ENCODE results near the gene ZNF304. TPM values are rescaled to one million over a fixed set of nuclear protein-coding genes. Genes with fewer than 3 reads are reported as not detected.
"Not testable (repeated sequence)": the region's sequence is repeated elsewhere in the genome, so short reads cannot be mapped to it uniquely, and the experiment has no call there.

Gene ZNF304
- total RNA-seq, 2 experiments from 2014 or later = 6.2 TPM

DNA sequence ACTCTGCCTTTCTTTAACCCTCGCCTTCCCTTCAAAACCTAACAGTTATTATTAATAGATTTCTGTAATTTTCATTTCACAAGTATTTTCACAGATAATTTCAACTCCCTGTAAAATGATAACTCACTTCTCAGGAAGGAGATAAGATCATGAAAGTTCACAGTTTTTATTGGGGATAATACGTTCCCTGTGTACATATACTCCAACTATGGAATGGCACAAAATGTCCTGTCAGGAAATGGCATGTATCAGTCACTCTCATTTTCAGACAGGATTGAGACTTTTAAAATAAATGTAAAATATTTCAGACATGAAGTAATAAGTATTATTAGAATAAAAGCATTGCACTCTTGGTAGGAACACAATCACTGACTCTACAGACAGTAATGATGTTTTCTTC, 11.3 kb downstream of the ZNF304 start:
- DNase-seq (no peak), ATAC-seq (no peak)
- H3K4me1 Mint-ChIP-seq = peaks cover 13% of the 10 kb centered on the region
- H3K4me3 Mint-ChIP-seq = peak overlapping the region; percentile 86
- intact Hi-C loops (cut with DNase I, micrococcal nuclease) = no loop called here
- ChIA-PET POLR2A (no interaction called here), CTCF (no interaction called here)
- peaks cover 22% of the 10 kb centered on the region for H3K9me3 Mint-ChIP-seq (ENCODE audit: low read depth)
- no peaks in the 10 kb centered on the region for H3K27me3 Mint-ChIP-seq
- peak overlapping the region; percentile 94 for H3K27ac Mint-ChIP-seq
- H3K36me3 Mint-ChIP-seq (ENCODE audit: low read depth) = peaks cover 49% of the 10 kb centered on the region

DNA sequence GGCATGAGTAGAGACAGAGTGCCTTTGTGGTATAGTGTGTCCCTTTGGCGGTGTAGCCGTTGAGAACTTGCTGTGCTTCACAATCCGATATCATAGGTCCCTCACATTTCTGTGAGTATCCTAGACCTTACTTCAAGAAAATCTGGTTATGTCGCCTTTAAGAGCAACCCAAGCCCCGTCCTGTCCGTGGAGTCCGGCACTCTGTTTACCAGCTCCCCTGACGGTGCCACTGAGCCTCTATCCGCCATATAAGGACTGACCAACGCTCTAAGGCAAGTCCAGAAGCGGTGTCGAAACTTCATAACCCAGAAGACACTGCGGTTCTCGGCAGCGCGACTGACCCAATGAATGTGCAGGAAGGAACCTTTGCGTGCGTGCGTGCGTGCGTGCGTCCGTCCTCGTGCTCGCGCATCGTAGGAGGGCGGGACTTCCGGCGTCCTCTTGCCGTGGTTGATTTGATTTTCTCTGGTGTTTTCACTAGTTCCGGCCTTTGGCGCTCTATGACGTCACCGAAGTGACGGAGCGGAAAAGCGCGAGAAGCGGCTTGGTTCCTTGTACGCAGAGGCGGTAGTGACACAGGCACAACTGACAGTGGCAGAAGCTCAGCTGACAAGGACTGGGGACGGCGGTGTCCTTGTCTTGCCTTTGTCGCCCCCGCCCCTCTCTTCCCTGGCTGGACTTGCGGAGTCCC, 12.1 kb downstream of the ZNF304 start, which contains the start of the genes TRAPPC2B and ZNF547:
Gene TRAPPC2B, plus strand, starts transcription at position 555 of the 691 bp plus-strand sequence. CDS start 1,283 bp downstream, outside the sequence.
Gene ZNF547, plus strand, starts transcription at position 555 of the 691 bp plus-strand sequence. CDS start 5,005 bp downstream, outside the sequence.
- ChIA-PET POLR2A (no interaction called here), CTCF (interaction anchor here (1.1 kb wide), 1 partner anchor 43 kb away, joined by 3 read pairs; no protein-coding TSS in a partner anchor)
- H3K4me1 Mint-ChIP-seq = peaks cover 13% of the 10 kb centered on the region
- H3K9me3 Mint-ChIP-seq (ENCODE audit: low read depth) = peaks cover 18% of the 10 kb centered on the region
- DNase-seq = peak; percentile 99
- peaks cover 43% of the 10 kb centered on the region for H3K36me3 Mint-ChIP-seq (ENCODE audit: low read depth)
- intact Hi-C loops (cut with DNase I, micrococcal nuclease) = loop anchor here (1.0 kb wide), 16 partner anchors 12 to 1049 kb away; partner anchors contain the start of genes ZNF304 (in 2 of the 2), ZNF460 (in 2 of the 2), ZNF543 (in 2 of the 2) and ZNF548 (in 2 of the 2)
- ATAC-seq = peak; percentile 98
- peak within 1 kb of the TSS; percentile 94 for H3K27ac Mint-ChIP-seq
- peak within 1 kb of the TSS; percentile 86 for H3K4me3 Mint-ChIP-seq
- no peaks in the 10 kb centered on the region for H3K27me3 Mint-ChIP-seq

GRCh38 chr19:57363688-57364181, 12.7 kb downstream of the ZNF304 start:
- peaks cover 43% of the 10 kb centered on the region for H3K36me3 Mint-ChIP-seq (ENCODE audit: low read depth)
- intact Hi-C loops (cut with DNase I, micrococcal nuclease) = loop anchor here (1.0 kb wide), 16 partner anchors 12 to 1049 kb away; partner anchors contain the start of genes ZNF304 (in 2 of the 2), ZNF460 (in 2 of the 2), ZNF543 (in 2 of the 2) and ZNF548 (in 2 of the 2)
- H3K27ac Mint-ChIP-seq = peak overlapping the region; percentile 94
- ChIA-PET POLR2A (no interaction called here), CTCF (interaction anchor here (1.1 kb wide), 1 partner anchor 42 kb away, joined by 3 read pairs; no protein-coding TSS in a partner anchor)
- DNase-seq = no peak
- H3K27me3 Mint-ChIP-seq = no peaks in the 10 kb centered on the region
- ATAC-seq = peak; percentile 10
- H3K4me3 Mint-ChIP-seq = peak overlapping the region; percentile 86
- peaks cover 13% of the 10 kb centered on the region for H3K4me1 Mint-ChIP-seq
- H3K9me3 Mint-ChIP-seq (ENCODE audit: low read depth) = peaks cover 14% of the 10 kb centered on the region

- H3K9me3 Mint-ChIP-seq (ENCODE audit: low read depth) = peaks cover 18% of the 10 kb centered on the region
- ChIA-PET CTCF (no interaction called here), POLR2A (interaction anchor here (0.5 kb wide), 1 partner anchor 38 kb away, joined by 3 read pairs; no protein-coding TSS in a partner anchor)
- DNase-seq (no peak), ATAC-seq (no peak)
- H3K27me3 Mint-ChIP-seq = no peaks in the 10 kb centered on the region
- no peak overlapping the region for H3K4me3 Mint-ChIP-seq
- intact Hi-C loops (cut with DNase I, micrococcal nuclease) = no loop called here
- H3K27ac Mint-ChIP-seq = no peak overlapping the region
- peaks cover 13% of the 10 kb centered on the region for H3K4me1 Mint-ChIP-seq
- H3K36me3 Mint-ChIP-seq (ENCODE audit: low read depth) = peaks cover 58% of the 10 kb centered on the region
Observed at GRCh38 chr19:57366776-57367175, 15.7 kb downstream of the ZNF304 start.

- Mint-ChIP-seq H3K4me1 (no peaks in the 10 kb centered on the region), H3K4me3 (no peak overlapping the region), H3K27me3 (no peaks in the 10 kb centered on the region), H3K27ac (no peak overlapping the region), H3K9me3 (ENCODE audit: low read depth) (peaks cover 52% of the 10 kb centered on the region), H3K36me3 (ENCODE audit: low read depth) (peaks cover 93% of the 10 kb centered on the region)
- intact Hi-C loops (cut with DNase I, micrococcal nuclease) = no loop called here
- POLR2A ChIA-PET = no interaction called here
- DNase-seq (no peak), ATAC-seq (no peak)
- CTCF ChIA-PET = no interaction called here
Observed at GRCh38 chr19:57374179-57374578, 23.1 kb downstream of the ZNF304 start.

DNA sequence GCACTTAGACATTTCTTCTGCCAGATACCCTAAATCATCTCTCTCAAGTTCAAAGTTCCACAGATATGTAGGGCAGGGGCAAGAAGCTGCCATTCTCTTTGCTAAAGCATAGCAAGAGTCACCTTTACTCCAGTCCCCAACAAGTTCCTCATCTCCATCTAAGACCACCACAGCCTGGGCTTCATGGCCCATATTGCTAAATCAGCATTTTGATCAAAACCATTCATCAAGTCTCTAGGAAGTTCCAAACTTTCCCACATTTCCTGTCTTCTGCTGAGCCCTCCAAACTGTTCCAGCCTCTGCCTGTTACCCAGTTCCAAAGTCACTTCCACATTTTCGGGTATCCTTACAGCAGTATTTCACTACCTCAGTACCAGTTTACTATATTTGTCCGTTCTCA, 23.6 kb downstream of the ZNF304 start:
- not testable (repeated sequence) for H3K27ac Mint-ChIP-seq

GRCh38 chr19:57376151-57376550, 25.1 kb downstream of the ZNF304 start:
- ATAC-seq (no peak), DNase-seq (no peak)
- intact Hi-C loops (cut with DNase I, micrococcal nuclease) = no loop called here
- Mint-ChIP-seq H3K36me3 (ENCODE audit: low read depth) (peaks cover 84% of the 10 kb centered on the region), H3K4me3 (no peak overlapping the region), H3K27me3 (no peaks in the 10 kb centered on the region), H3K9me3 (ENCODE audit: low read depth) (peaks cover 57% of the 10 kb centered on the region), H3K27ac (no peak overlapping the region), H3K4me1 (no peaks in the 10 kb centered on the region)
- POLR2A ChIA-PET = no interaction called here
- CTCF ChIA-PET = no interaction called here

More for the DNA sequence above, 23.6 kb downstream of the ZNF304 start:
- H3K27me3 Mint-ChIP-seq; ATAC-seq; DNase-seq; CTCF ChIA-PET; H3K4me1 Mint-ChIP-seq; intact Hi-C loops (cut with DNase I, micrococcal nuclease); H3K4me3 Mint-ChIP-seq; POLR2A ChIA-PET: not testable (repeated sequence)
- H3K9me3 Mint-ChIP-seq (ENCODE audit: low read depth) = peaks cover 55% of the 10 kb centered on the region
- H3K36me3 Mint-ChIP-seq (ENCODE audit: low read depth) = peaks cover 93% of the 10 kb centered on the region

GRCh38 chr19:57377498-57378146, 26.6 kb downstream of the ZNF304 start:
- intact Hi-C loops (cut with DNase I, micrococcal nuclease) = no loop called here
- peaks cover 51% of the 10 kb centered on the region for H3K9me3 Mint-ChIP-seq (ENCODE audit: low read depth)
- ATAC-seq (no peak), DNase-seq (no peak)
- ChIA-PET POLR2A (no interaction called here), CTCF (interaction anchor here (0.6 kb wide), 1 partner anchor 630 kb away, joined by 3 read pairs; no protein-coding TSS in a partner anchor)
- H3K4me3 Mint-ChIP-seq = no peak overlapping the region
- no peak overlapping the region for H3K27ac Mint-ChIP-seq
- peaks cover 70% of the 10 kb centered on the region for H3K36me3 Mint-ChIP-seq (ENCODE audit: low read depth)
- no peaks in the 10 kb centered on the region for H3K27me3 Mint-ChIP-seq
- no peaks in the 10 kb centered on the region for H3K4me1 Mint-ChIP-seq

GRCh38 chr19:57380923-57381322, 29.9 kb downstream of the ZNF304 start:
- Mint-ChIP-seq H3K36me3 (ENCODE audit: low read depth) (peaks cover 38% of the 10 kb centered on the region), H3K27me3 (no peaks in the 10 kb centered on the region), H3K4me1 (no peaks in the 10 kb centered on the region), H3K27ac (no peak overlapping the region), H3K4me3 (no peak overlapping the region), H3K9me3 (ENCODE audit: low read depth) (peaks cover 36% of the 10 kb centered on the region)
- no peak for DNase-seq
- POLR2A ChIA-PET = no interaction called here
- ATAC-seq = no peak
- CTCF ChIA-PET = no interaction called here
- intact Hi-C loops (cut with DNase I, micrococcal nuclease) = no loop called here

GRCh38 chr19:57382806-57383488, 31.9 kb downstream of the ZNF304 start:
- peaks cover 25% of the 10 kb centered on the region for H3K9me3 Mint-ChIP-seq (ENCODE audit: low read depth)

DNA sequence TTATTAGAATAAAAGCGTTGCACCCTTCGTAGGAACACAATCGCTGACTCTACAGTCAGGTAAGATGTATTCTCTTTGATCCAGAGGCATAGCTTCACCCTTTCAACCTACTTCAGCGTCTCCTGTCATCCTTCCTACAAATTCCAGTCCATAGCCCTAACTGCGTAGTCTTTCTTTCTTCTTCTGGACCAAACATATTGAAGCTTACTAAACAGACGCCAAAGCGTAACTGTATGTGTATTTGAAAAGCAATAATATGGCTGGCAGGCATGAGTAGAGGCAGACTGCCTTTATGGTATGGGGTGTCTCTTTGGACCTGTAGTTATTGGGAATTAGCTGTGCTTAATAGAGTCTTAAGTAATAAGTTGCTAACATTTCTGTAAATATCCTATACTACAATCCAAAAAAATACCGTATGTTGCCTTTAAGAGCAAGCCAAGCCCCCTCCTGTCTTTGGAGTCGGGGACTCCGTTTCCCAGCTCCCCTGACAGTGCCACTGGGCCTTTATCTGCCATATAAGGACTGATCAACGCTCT, 38.2 kb downstream of the ZNF304 start:
- intact Hi-C loops (cut with DNase I, micrococcal nuclease) = loop anchor here (1.0 kb wide), 12 partner anchors 22 to 558 kb away; partner anchors contain the start of genes TRAPPC2B (in 2 of the 2), ZNF547 (in 2 of the 2), ZNF549 (in 2 of the 2) and ZNF749 (in 2 of the 2)
- ChIA-PET CTCF (no interaction called here), POLR2A (interaction anchor here (0.7 to 1.0 kb wide), 3 partner anchors 29 to 320 kb away, joined by 3 to 4 read pairs (median 3); partner anchors contain the start of genes ZNF154 and ZNF304)
- Mint-ChIP-seq H3K9me3 (ENCODE audit: low read depth) (peaks cover 17% of the 10 kb centered on the region), H3K27me3 (no peaks in the 10 kb centered on the region), H3K36me3 (ENCODE audit: low read depth) (peaks cover 49% of the 10 kb centered on the region), H3K4me1 (peaks cover 25% of the 10 kb centered on the region), H3K27ac (peak overlapping the region; percentile 94), H3K4me3 (peak overlapping the region; percentile 90)
- no peak for ATAC-seq
- DNase-seq = no peak

More at GRCh38 chr19:57382806-57383488, 31.9 kb downstream of the ZNF304 start:
- Mint-ChIP-seq H3K27me3 (no peaks in the 10 kb centered on the region), H3K27ac (no peak overlapping the region), H3K4me3 (no peak overlapping the region), H3K4me1 (no peaks in the 10 kb centered on the region), H3K36me3 (ENCODE audit: low read depth) (peaks cover 24% of the 10 kb centered on the region)
- intact Hi-C loops (cut with DNase I, micrococcal nuclease) = no loop called here
- POLR2A ChIA-PET = no interaction called here
- CTCF ChIA-PET = interaction anchor here (1.0 kb wide), 1 partner anchor 18 kb away, joined by 4 read pairs; no protein-coding TSS in a partner anchor
- no peak for ATAC-seq
- no peak for DNase-seq
